ENCODE measurements around the gene HADHB.
A peak's percentile ranks its signal among the peaks of the same experiment; 100 is the strongest.
"Not testable (repeated sequence)": the region's sequence is repeated elsewhere in the genome, so short reads cannot be mapped to it uniquely, and the experiment has no call there.

Gene HADHB

GRCh38 chr2:26298638-26299393, 54.1 kb downstream of the HADHB start:
- no peak for DNase-seq

GRCh38 chr2:26299471-26300101, 54.8 kb downstream of the HADHB start:
- peak; percentile 41 for DNase-seq

GRCh38 chr2:26300234-26300925, 55.6 kb downstream of the HADHB start:
- DNase-seq: no peak

- no peak for DNase-seq
Observed at GRCh38 chr2:26302846-26303245, 58.1 kb downstream of the HADHB start.

GRCh38 chr2:26305094-26305493, 60.4 kb downstream of the HADHB start:
- DNase-seq: not testable (repeated sequence)

- no peak for DNase-seq
Observed at GRCh38 chr2:26305540-26305939, 60.8 kb downstream of the HADHB start.

- no peak for DNase-seq
Observed at GRCh38 chr2:26309921-26310320, 65.2 kb downstream of the HADHB start.

GRCh38 chr2:26312471-26312870, 67.7 kb downstream of the HADHB start:
- DNase-seq: no peak

- no peak for DNase-seq
Observed at GRCh38 chr2:26313446-26313845, 68.7 kb downstream of the HADHB start.

GRCh38 chr2:26314243-26314642, 69.5 kb downstream of the HADHB start:
- DNase-seq: no peak

- no peak for DNase-seq
Observed at GRCh38 chr2:26316041-26316440, 71.3 kb downstream of the HADHB start.

- DNase-seq: no peak
Observed at GRCh38 chr2:26316845-26317244, 72.1 kb downstream of the HADHB start.

GRCh38 chr2:26317377-26318105, 72.8 kb downstream of the HADHB start:
- no peak for DNase-seq

- DNase-seq: no peak
Observed at GRCh38 chr2:26318950-26319349, 74.2 kb downstream of the HADHB start.

GRCh38 chr2:26324479-26324878, 79.7 kb downstream of the HADHB start:
- DNase-seq: not testable (repeated sequence)

- DNase-seq: no peak
Observed at GRCh38 chr2:26324903-26325302, 80.2 kb downstream of the HADHB start.

GRCh38 chr2:26325851-26326250, 81.1 kb downstream of the HADHB start:
- no peak for DNase-seq

- no peak for DNase-seq
Observed at GRCh38 chr2:26326514-26326913, 81.8 kb downstream of the HADHB start.

- DNase-seq: no peak
Observed at GRCh38 chr2:26327291-26328272, 82.8 kb downstream of the HADHB start.

- not testable (repeated sequence) for DNase-seq
Observed at GRCh38 chr2:26329083-26329482, 84.3 kb downstream of the HADHB start.

- DNase-seq: peak; percentile 39
Observed at GRCh38 chr2:26330114-26330549, 85.4 kb downstream of the HADHB start.

GRCh38 chr2:26330604-26331003, 85.9 kb downstream of the HADHB start:
- DNase-seq: no peak
